WI38 (cell line): ENCODE results near the gene SLC48A1.

Source experiments
- H3K4me3 ChIP-seq: 2 replicates; pipeline ENCODE4 v1.5.1; 2011; ENCODE audit warnings: low read depth, mild to moderate bottlenecking, control low read depth, low read length
- TF ChIP-seq, protein P1 (sequence below): IDR thresholded peaks from 2 replicates; pipeline ENCODE4 v1.5.1; 2012; ENCODE audit warnings: low read depth, mild to moderate bottlenecking, control low read depth, low read length

SLC48A1 gene

DNA sequence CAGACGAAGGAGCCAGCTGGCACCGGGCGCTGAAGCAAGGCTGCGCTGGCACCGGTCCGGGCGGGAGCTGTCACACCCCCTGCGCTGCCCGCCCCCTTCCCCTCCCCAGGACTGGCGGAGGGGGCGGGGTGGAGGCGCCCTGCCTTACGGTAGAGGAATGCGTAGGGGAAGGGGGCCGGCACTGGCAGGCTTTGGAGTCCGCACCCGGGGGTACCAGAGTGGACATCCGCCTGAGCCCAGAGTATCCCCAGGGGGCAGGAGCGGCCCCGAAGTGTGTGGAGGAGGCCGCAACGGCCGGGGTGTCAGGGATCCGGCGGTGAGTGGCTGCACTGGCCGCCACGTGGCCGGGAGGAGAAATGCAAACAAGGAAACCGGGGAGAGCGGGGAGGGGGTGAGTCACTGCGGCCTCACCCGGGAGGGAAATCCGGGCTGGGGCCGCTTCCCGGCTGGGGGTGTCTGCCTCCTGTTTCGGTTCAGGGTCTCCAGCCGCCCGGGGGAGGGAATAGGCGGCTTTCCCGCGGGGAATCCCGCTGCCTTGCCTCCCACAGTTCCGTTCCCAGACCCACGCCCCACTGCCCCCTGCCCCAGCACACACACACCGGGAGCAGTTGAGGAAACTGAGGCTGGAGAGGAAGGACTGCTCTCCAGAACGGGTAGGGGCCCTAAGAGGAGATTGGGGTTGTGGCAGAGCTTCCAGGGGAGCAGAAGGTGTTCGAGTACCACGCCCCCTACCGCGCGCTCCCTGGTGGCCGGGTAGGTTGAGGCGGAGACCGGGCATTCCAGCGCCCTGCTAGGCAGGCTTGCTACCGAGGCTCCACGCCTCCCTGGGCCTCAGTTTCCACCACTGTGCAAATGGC lies 14.0 kb upstream of the SLC48A1 start, which contains the start of gene RAPGEF3:
Gene RAPGEF3, minus strand, starts transcription at position 47 of the 857 bp plus-strand sequence. CDS start 324 bp downstream, outside the sequence.
- peak within 1 kb of the TSS; percentile 59 for H3K4me3 ChIP-seq
- TF ChIP-seq, protein P1, sequence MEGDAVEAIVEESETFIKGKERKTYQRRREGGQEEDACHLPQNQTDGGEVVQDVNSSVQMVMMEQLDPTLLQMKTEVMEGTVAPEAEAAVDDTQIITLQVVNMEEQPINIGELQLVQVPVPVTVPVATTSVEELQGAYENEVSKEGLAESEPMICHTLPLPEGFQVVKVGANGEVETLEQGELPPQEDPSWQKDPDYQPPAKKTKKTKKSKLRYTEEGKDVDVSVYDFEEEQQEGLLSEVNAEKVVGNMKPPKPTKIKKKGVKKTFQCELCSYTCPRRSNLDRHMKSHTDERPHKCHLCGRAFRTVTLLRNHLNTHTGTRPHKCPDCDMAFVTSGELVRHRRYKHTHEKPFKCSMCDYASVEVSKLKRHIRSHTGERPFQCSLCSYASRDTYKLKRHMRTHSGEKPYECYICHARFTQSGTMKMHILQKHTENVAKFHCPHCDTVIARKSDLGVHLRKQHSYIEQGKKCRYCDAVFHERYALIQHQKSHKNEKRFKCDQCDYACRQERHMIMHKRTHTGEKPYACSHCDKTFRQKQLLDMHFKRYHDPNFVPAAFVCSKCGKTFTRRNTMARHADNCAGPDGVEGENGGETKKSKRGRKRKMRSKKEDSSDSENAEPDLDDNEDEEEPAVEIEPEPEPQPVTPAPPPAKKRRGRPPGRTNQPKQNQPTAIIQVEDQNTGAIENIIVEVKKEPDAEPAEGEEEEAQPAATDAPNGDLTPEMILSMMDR = peak; percentile 45; the same call in 1 of the 2 replicates

GRCh38 chr12:47762850-47763465 lies 10.1 kb upstream of the SLC48A1 start:
- H3K4me3 ChIP-seq = no peak overlapping the region
- TF ChIP-seq, protein P1 = no peak

DNA sequence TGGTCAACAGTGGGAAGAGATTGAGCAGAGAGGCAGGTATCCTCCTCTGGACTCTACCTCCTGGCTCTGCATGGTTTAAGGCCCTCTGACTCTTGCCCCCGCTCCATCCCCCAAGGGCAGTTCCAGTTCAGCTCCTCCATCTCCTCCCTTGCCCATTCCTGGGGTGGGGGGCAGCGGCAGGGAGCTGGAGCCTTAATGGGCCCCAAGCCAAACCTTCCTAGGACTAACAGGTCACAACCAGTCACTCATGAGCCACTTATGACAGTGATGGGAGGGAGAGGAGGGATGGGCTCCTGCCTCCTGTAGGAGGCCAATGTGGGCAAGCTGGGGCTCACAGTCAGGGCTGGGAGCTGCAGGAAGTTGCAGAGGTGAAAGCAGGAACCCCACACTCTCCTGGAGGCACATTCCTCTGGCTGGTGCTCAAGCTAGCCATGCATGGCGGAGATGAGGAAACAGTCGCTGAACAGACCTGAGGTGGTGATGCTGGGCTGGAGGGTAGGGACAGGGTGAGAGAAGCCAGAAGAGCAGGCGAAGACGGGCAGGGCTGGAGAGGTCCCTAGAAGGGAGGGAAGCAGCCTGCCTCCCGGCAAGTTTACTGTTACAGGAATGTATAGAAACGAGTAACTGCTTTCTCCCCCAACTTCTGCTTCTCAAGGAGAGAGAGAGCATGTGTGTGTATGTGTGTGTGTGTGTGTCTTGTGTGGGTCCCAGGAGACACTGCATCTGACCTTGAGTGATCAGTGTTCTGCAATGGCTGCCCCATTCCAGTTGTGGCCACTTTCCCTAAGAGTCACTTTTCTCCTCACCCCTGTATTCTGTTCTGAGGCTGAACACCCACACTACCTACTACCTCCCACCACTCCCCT lies 9.3 kb upstream of the SLC48A1 start:
- TF ChIP-seq, protein P1 = no peak
- no peak overlapping the region for H3K4me3 ChIP-seq

DNA sequence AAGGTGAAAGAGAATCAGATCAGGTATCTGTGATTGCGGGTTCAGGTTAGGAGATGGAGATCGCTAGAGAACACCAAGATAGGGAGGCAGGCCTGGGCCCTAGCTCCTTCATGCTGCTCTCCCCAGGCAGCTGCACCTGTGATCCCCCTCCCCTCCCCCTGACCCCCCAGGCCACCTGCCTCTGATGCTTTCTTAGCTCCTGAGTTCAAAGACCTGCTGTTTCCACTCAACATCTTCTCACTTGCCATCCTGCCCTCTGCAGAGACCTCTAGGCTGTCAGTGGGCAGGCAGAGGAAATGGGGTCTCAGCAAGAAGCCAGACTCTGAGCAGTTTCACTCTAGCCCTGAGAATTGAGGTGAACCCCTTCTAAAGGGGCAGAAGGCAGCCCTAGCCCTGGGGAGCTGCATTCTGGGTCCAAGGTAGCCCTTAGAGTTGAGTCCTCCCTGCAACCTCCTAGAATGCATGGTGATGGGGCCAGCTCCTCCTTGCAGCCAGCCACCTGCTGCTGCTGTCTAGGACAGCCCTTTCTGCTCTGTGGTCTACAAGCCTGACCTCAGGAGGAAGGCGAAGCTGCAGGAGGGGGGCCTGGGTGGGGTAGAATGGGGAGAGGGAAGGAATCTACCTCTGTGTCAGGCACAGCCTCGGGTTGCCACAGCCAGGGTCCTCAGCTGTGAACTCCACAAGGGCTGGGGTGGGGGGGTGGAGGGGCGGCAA lies 6.4 kb upstream of the SLC48A1 start:
- H3K4me3 ChIP-seq = no peak overlapping the region
- TF ChIP-seq, protein P1 = no peak

GRCh38 chr12:47767216-47767724 lies 5.8 kb upstream of the SLC48A1 start:
- TF ChIP-seq, protein P1 = no peak
- H3K4me3 ChIP-seq = no peak overlapping the region

- TF ChIP-seq, protein P1 = no peak
- H3K4me3 ChIP-seq = no peak overlapping the region
Measured at GRCh38 chr12:47768323-47768811, 4.7 kb upstream of the SLC48A1 start.
